ES-I3 (cell line): Measurements from ENCODE around the gene SPRED2.

Experiments used
- H3K36me3 ChIP-seq: 2 replicates; pipeline ENCODE4 v1.6.1; 2013; ENCODE audit warnings: mild to moderate bottlenecking, low read length, control low read depth, moderate library complexity; ENCODE audit not compliant: insufficient read depth
- H3K4me1 ChIP-seq: 2 replicates; pipeline ENCODE4 v1.6.1; 2013; ENCODE audit warnings: mild to moderate bottlenecking, control low read depth, low read length; ENCODE audit not compliant: insufficient read depth
- H3K9ac ChIP-seq: 2 replicates; pipeline ENCODE4 v1.6.1; 2013; ENCODE audit warnings: low read depth, mild to moderate bottlenecking, low read length, moderate library complexity
- H3K9me3 ChIP-seq: 2 replicates; pipeline ENCODE4 v1.6.1; 2013; ENCODE audit warnings: mild to moderate bottlenecking, low read length, moderate library complexity; ENCODE audit not compliant: control insufficient read depth, insufficient read depth

Gene SPRED2

DNA sequence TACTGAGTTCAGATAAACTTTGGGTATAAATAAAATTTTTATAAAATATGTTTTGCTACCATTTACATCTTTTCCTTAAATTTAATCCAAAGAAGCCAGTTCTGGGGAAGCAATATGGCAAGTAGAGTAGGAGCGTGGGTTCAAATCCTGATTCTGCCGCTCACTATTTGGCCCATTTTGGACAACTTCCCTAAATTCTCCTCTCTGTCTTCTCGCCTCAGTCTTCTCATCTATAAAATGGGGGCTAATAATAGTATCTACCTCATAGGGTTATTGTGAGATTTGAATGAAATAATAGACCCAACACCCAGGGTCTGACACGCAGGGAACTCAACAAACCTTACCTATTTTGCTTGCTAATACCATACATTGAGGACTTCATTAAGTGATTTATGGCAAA is 145.0 kb downstream of the SPRED2 start:
- H3K9me3 ChIP-seq = no peaks in the 10 kb centered on the region
- no peaks in the 10 kb centered on the region for H3K36me3 ChIP-seq
- H3K9ac ChIP-seq = no peak overlapping the region
- H3K4me1 ChIP-seq = 0 out of 2 replicates have a peak, but pooled peaks cover under 1% of the 10 kb centered on the region

DNA sequence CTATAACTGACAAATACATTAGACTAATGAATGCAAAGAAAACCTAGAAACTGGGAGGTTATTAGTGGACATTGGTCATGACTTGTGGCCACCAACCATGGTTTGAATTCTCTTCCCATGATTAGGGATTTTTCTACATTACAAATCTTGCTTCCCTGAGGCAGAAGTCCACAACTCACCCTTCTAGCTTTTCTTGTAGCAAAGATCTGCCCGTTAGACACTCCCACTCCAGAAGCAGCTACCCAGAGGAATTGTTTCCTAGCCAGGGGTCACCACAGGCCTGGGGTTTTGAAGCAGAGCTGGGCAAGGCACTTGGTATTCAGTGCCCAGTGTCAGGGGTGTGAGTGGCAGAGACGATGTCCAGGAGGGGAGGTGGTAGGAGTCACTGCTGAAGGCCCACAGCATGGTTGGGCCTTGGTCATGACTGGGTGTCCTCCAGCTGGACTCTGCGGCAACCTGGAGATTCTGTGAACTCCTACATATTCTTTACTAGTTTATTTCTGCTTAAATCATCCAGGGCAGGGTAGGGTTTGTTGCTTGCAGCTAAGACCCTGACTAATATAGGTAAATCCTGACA is 149.8 kb downstream of the SPRED2 start:
- no peaks in the 10 kb centered on the region for H3K9me3 ChIP-seq
- no peaks in the 10 kb centered on the region for H3K36me3 ChIP-seq
- no peak overlapping the region for H3K9ac ChIP-seq
- 0 out of 2 replicates have a peak, but pooled peaks cover 4% of the 10 kb centered on the region for H3K4me1 ChIP-seq

DNA sequence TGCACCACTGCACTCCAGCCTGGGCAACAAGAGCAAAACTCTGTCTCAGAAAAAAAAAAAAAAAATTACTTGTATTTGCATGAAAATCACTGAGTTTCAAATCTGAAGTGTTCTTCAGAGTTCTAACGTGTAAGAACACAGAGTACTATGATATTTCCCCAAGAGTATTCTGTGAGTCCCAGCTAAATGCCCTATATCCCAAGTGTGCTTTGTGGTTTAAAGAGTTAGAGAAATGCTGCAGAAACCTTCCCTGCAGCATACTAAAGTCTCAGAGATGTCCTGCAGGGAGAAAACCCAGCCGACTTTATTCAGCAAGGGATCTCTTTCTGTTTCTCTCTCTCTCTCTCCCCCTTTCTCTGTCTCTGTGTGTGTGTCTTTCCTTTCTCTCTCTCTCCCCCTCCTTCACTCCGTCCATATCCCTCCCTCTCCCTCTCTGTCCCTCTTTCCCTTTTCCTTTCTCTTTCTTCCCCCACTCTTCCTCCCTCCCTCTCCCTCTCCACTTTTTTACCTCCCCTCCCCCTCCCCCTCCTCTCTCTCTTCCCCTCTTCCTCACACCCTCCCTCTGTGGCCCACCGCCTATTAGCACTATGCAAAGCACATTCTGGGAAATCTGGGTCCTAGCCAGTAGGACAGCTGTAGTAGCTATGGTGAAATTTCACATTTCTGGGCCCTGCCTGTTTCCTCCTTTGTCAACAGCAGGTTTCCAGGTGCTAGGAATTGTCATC is 150.6 kb downstream of the SPRED2 start:
- no peaks in the 10 kb centered on the region for H3K9me3 ChIP-seq
- H3K9ac ChIP-seq = no peak overlapping the region
- H3K36me3 ChIP-seq = no peaks in the 10 kb centered on the region
- 0 out of 2 replicates have a peak, but pooled peaks cover 4% of the 10 kb centered on the region for H3K4me1 ChIP-seq

- Histone ChIP-seq H3K9me3 (no peaks in the 10 kb centered on the region), H3K36me3 (no peaks in the 10 kb centered on the region), H3K4me1 (0 out of 2 replicates have a peak, but pooled peaks cover 4% of the 10 kb centered on the region), H3K9ac (no peak overlapping the region)
Observed at GRCh38 chr2:65279756-65280155, 152.6 kb downstream of the SPRED2 start.

- H3K9ac ChIP-seq = no peak overlapping the region
- 0 out of 2 replicates have a peak, but pooled peaks cover 4% of the 10 kb centered on the region for H3K4me1 ChIP-seq
- no peaks in the 10 kb centered on the region for H3K9me3 ChIP-seq
- H3K36me3 ChIP-seq = no peaks in the 10 kb centered on the region
Observed at GRCh38 chr2:65278531-65278981, 153.8 kb downstream of the SPRED2 start.

DNA sequence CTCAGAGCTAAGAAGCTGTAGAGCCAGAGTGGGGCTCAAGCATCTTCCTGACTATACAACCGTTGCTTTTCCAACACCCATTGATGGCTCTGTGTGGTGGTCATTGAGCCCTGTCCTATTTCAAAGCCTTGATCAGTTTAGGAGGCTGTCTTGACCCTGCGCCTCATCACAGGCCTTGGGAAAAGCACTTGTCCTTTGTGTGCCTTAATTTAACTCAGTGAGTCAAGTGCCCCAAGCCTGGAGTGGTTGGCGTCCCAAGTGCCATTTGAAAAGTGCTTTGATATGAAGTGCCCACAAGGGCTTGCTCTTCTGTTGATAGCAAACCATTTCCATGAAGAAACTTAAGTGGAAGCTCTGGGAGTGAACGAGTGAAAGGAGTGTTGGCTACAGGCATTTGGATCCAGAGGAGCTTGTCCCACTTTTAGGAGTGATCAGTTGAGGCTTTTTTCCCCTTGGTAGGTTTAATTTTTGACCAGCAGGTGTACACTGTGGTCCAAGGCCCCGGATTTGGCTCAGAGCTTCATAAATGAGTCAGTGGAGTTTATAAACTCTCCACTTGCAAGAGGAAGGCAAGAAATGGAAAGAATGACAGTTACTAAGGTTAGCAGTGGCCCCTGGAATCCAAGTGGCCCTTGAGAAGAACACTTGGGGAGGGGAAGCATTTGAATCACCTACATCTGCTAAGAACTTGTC is 154.5 kb downstream of the SPRED2 start:
- H3K9me3 ChIP-seq = no peaks in the 10 kb centered on the region
- no peak overlapping the region for H3K9ac ChIP-seq
- 0 out of 2 replicates have a peak, but pooled peaks cover 4% of the 10 kb centered on the region for H3K4me1 ChIP-seq
- no peaks in the 10 kb centered on the region for H3K36me3 ChIP-seq

GRCh38 chr2:65277118-65277517 is 155.3 kb downstream of the SPRED2 start:
- Histone ChIP-seq H3K9ac (no peak overlapping the region), H3K4me1 (0 out of 2 replicates have a peak, but pooled peaks cover 1% of the 10 kb centered on the region), H3K9me3 (no peaks in the 10 kb centered on the region), H3K36me3 (peaks cover 2% of the 10 kb centered on the region; the same call in 1 of the 2 replicates)

DNA sequence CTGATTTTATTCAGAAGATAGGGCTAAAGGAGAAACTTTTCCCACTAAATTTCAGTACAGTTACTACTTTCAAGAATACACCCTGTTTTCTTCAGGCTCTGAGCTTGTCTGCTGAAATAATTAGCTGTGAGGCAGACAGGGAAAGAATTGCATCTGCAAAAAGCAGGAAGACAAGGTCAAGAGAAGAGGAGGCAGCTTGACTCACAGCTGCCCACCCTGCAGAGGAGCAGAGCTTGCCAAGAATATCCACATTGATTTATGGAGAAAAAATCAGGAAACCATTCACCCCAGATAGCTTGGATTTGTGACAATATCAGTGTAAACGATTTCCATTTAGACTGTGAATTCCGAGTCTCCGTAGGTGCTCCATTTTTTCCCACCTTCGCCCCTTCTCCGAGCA is 155.8 kb downstream of the SPRED2 start:
- Histone ChIP-seq H3K36me3 (peaks cover 2% of the 10 kb centered on the region; the same call in 1 of the 2 replicates), H3K9ac (no peak overlapping the region), H3K4me1 (no peaks in the 10 kb centered on the region), H3K9me3 (no peaks in the 10 kb centered on the region)

- Histone ChIP-seq H3K9me3 (no peaks in the 10 kb centered on the region), H3K36me3 (peaks cover 2% of the 10 kb centered on the region; the same call in 1 of the 2 replicates), H3K4me1 (no peaks in the 10 kb centered on the region), H3K9ac (no peak overlapping the region)
Observed at GRCh38 chr2:65275141-65275915, 157.1 kb downstream of the SPRED2 start.

- no peaks in the 10 kb centered on the region for H3K9me3 ChIP-seq
- H3K4me1 ChIP-seq = no peaks in the 10 kb centered on the region
- no peak overlapping the region for H3K9ac ChIP-seq
- H3K36me3 ChIP-seq = peaks cover 2% of the 10 kb centered on the region; the same call in 1 of the 2 replicates
Observed at GRCh38 chr2:65273344-65273743, 159.1 kb downstream of the SPRED2 start.

DNA sequence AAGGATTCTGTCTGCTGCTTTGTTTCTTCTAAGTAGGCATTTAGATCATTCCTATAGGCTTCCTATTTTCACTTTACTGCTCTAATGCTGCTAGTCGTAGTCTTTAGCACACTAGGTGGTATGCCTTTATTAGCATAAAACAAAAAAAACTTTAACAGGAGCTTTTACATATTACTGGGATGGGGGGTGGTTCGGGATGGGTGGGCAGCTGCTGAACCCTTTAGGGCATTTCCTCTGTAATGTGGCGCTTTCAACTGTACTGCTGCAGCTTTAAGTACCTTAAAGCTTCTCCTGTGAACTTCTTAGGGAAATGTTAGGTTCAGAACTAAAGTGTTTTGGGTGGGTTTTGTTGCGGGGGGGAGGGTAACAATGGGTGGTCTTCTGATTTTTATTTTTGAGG is 163.4 kb downstream of the SPRED2 start:
- H3K9me3 ChIP-seq = no peaks in the 10 kb centered on the region
- no peak overlapping the region for H3K9ac ChIP-seq
- no peaks in the 10 kb centered on the region for H3K4me1 ChIP-seq
- peaks cover 5% of the 10 kb centered on the region for H3K36me3 ChIP-seq

- Histone ChIP-seq H3K9me3 (no peaks in the 10 kb centered on the region), H3K4me1 (no peaks in the 10 kb centered on the region), H3K9ac (no peak overlapping the region), H3K36me3 (peaks cover 3% of the 10 kb centered on the region)
Observed at GRCh38 chr2:65267008-65267407, 165.4 kb downstream of the SPRED2 start.

DNA sequence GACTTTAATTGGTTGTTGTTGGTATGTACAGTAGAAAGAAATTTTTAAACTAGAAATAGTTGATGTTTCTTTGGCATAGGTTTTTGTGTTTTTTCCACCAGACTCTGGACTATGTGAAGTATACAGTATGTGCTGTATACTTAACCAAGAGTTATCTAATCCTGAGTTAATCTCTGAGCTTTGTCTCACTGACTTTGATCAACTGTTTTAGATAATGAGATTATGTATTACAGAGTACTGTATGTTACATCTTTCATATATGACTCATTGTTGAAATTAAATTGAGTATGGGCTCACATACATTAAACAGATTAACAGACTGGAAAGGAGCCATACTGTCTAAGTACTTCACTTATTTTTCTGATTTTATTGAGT is 166.7 kb downstream of the SPRED2 start:
- no peaks in the 10 kb centered on the region for H3K4me1 ChIP-seq
- peaks cover 3% of the 10 kb centered on the region for H3K36me3 ChIP-seq
- no peaks in the 10 kb centered on the region for H3K9me3 ChIP-seq
- H3K9ac ChIP-seq = no peak overlapping the region
